HK-2 (cell line): ENCODE results near the gene PRUNE2.

Experiments
- DNase-seq: peaks from one replicate; pipeline ENCODE4 v3.0.0-alpha.2; 2018; ENCODE audit not compliant: unreplicated experiment

Gene PRUNE2

DNA sequence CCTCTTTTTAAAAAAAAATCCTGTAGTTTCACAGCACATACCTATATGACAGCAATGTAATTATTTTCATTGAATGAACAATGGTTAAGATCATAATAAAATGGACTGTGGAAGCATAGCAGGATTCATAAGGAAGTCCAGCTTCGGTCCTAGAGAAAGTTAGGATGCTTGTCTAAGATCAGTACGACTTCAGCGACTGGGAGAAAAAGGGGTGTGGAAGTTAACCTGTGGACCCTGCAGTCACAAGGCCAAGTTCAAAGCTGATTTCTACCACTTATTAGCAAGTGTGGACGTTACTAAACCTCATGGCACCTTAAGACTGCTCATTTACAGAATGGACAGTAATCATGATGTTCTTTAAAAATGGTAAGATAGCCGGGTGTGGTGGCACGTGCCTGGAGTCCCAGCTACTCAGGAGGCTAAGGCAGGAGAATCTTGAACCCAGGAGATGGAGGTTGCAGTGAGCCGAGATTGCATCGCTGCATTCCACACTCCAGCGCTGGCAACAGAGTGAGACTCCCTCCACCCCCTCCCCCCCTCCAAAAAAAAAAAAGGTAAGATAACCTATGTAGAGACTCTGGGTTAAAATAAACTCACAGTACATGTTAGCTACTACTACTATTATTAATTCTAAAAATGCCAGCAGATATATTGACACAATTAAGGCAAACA is 213.3 kb downstream of the PRUNE2 start:
- no peak for DNase-seq

DNA sequence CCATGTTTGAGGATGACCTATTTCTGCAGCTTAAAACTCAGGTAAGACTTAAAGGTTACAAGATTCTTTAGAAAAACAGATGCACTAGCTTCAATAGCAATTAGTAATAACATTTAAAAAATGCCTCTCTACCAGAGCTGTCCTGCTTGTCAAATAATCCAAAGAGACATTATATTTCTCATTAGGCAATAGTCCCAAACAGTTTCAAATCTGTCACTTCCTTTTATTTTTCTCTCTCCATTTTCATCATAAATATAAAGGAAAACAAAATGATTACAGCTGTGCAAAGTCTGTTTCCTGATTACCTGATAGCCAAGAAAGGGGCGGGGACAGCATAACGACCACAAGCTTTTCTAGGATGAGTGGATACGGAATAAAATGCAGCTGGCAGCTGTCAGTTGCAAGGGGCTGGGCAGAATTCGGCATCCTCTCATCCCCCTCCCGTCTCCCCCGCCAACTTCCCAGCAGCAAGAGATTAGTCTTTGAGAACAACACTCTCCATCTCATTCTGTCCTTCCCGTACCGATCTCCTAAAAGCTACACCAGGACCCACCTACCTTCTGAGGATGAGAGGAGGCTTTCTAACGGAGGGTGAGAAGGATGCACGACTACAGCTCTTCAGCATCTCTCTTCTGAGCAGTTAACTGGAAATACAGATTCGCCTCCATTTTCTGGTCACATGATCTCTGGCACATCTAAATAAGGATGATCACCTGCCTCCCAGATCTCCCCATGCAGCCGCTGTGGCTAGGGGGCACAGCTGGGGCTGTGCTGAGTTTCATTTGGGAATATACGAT is 214.2 kb downstream of the PRUNE2 start:
- no peak for DNase-seq

DNA sequence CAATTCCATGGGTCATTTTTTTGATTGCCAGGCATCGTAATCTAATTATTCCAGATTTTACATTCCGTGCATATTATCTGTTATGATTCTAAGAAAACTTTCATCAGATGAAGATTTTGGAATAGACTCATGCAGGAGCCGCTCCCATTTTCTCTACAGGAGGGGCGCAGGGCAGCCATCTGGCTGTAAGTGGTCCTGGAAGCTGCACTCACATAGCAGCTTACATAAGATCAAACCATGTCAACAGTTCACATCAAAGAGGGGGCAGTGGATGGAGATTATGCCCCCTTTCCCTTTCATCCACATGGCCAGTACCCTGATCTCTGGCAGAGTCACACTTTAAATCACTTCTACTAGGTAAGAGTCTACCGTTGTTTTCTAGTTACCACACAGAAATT is 214.9 kb downstream of the PRUNE2 start:
- no peak for DNase-seq

DNA sequence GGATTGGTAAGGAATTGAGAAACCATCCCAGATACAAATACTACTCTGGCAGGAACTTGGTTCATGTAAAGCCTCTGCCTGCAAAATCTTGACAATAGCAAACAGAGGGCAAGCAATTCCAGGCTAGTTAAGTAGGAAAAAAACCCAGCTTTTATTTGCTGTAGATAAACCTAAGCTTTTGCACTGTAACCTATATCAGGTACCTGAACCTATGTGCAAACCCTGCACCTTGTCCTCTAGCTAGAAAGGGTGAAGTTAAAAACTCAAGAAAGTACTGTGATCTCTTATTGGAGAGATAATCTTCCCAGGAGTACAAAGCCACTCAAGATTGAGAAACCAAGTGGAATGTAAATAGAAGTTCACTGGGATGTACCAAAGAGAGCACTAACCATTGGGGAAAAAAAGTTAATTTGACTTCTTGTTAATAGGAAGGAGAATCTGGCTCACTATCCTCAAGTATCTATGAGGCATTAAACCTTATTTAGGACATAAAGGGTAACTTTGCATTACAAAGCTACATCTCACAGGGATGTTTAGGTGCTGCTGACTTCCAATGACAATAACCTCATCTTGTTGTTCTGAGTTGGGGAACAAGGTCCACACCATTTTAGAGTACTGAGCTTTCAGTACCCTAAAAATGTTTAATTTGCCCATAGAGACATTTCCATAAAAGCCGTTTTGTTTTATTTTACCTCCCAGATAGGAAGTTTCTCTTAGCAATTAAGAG is 215.5 kb downstream of the PRUNE2 start:
- DNase-seq, result no peak

DNA sequence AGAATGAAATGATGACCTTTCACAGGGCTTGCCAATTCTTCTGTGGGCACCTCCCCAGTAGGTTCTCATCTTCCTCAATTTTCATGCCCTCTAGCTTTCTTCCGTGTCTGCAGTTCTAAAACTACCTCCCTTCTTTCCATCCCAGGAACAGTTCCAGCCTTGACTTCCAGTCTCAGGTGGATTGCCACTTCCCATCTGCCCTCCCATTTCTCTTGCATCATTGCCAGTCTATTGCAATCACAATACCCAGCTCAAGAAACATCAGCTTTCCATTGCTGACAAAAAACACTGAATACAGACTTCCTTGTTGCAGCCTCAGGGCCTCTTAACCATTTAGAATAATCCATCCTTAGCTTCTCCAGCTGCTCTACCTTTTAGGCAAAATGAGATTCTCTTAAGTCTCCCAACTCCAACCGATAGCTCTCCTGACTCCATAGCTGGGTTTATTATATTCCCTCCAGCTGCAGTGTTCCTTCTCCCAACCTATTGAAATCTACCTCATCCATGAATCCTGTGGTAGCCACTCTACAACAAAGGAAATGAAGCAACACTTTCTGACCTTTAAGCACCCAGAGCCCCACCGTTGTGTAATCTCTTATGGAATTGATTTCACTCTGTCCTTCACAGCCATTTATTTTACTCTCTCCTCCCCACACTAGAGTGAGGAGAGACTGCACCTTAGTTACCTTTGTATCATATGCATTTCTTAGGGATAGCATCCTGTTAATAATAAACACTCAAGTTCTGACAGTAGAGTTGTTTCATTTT is 217.3 kb downstream of the PRUNE2 start:
- DNase-seq, result no peak

DNA sequence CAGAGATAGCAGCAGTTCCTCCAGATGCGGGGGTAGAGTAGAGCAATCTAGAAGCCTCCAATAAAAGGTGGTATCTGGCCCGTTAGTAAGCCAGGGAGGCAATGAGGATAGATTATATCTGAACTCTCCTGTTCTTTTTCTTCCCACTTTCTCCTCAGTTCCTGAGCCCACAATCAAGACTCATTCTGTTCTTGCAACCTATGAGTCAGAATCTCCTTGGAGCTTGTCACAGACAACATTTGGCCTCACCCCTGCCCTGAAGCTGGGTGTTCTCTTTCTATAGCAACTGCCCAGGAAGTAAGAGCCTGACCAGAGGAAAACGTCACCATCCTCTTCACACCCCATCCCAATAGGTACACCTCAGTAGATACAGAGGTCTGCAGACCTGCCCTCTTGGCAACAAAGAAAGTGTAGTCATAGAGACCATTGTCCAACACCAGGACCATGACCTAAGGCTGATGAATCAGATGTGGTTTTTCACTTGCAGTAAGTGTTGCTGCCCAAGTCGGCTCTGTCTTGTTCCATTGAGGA is 218.0 kb downstream of the PRUNE2 start:
- DNase-seq, result no peak

DNA sequence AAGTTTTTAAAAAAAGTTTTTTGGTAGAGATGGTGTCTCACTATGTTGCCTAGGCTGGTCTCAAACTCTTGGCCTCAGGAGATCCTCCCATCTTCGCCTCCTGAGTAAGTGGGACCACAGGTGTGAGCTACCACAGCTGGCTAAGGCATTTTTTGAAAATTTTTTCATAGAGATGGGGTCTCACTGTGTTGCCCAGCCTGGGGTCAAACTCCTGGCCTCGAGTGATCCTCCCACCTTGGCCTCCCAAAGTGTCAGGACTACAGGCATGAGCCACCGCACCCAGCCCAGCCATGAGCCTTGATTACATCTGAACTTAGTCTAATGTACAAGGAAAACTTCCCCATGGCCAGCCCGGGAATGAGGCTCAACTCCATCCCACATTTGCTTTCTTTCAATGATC is 219.2 kb downstream of the PRUNE2 start:
- DNase-seq, result no peak

DNA sequence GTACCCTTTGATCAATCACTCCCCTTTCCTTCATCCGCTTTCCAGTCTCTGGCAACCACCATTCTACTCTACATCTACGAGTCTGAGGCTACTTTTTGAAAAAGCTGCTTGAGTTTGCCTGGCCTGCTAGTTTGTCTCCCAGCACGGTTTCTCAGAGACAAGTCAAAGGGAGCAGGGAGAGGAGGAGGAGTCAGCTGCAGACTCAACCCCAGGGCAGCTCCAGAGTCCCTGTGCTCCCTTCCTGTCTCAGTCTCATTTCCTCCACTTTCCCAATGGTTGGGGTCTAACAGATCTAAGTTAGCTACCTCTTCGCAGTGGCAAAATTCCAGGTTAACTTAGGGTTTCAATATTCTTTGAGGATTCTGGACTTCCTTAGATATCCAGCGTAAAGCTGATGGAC is 221.7 kb downstream of the PRUNE2 start:
- DNase-seq, result no peak

DNA sequence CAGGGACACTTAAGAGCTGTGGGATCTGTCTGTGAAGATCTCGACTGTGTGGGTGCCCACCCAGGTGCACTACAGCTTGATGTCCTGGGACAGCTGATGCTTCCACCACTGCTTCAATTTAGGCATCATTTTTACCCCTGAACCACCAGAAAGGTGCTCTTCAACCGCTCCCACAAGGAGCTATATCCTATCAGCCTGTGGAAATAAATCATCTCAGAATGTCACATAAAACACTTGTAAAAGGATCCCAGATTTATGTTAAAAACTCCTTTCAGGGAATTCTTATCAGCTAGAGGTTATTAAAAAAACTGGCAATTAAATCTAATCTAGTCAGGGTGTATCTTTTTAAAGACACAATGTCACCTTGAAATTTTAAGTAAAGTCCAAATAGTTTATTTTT is 224.4 kb downstream of the PRUNE2 start:
- no peak for DNase-seq

DNA sequence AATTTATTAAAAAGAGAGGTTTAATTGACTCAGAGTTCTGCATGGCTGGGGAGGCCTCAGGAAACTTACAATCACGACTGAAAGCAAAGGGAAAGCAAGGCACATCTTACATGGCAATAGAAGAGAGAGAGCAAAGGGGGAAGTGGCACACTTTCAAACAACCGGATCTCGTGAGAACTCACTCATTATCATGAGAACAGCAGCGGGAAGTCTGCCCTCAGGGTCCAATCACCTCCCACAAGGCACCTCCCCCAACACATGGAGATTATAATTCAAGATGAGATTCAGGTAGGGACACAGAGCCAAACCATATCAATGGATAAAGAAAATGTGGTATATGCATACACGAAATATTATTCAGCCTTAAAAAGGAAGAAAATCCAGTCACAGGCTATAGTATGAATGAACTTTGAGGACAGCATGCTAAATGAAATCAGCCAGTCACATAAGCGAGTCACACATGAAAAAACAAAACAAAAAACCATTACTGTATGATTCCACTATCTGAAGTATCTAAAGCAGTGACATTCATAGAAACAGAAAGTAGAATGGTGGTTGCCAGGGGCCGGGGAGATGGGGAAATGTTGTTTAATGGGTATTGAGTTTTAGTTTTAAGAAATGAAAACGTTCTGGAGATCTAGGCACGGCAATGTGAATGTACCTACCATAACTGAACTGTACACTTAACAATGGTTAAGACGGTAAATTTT is 225.0 kb downstream of the PRUNE2 start:
- DNase-seq, result no peak

DNA sequence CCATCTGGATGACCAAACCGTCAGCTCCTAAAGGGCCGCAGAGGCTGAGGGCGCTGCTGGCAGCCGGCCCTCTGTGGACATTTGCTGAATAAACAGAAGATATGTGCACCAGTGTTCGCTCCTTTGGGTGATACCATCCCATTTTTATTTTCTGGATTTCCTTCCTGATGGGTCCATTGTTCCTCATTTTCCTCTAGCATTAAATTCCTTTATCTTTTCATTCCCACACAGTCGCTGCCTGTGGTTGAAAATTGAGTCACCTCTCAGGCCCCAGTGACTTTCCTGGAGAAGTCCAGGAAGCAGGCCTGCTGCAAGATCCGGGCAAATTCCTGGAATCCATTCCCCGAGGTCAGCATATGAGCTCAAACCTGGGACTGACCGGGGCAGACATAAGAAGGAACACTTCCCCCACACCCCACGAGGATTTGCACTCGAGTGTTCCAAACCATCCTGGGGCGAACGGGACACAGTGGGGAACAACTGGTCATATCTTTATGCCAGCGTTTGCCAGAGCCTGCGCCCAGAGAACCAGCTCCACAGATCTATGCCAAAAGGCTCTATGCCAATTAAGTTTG is 228.3 kb downstream of the PRUNE2 start:
- peak; percentile 16 for DNase-seq

DNA sequence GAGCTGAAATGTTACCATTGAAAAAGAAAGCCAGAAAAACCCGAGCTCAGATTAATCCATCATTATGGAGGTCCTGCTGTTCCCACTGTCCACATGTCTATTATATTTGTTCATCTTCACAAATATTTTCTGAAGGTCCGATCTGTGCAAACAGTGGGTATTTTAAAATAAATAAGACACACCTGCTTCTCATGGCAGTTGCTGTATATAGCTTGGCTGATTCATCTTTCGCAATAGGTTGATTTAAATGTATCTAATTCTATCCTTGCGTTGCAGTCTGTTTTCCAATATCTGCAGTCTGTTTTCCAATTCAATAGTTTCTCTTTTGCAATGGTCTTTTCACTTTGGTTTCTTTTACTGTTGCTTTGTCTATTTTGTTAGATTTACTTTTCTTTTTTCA is 229.1 kb downstream of the PRUNE2 start:
- DNase-seq, result no peak

DNA sequence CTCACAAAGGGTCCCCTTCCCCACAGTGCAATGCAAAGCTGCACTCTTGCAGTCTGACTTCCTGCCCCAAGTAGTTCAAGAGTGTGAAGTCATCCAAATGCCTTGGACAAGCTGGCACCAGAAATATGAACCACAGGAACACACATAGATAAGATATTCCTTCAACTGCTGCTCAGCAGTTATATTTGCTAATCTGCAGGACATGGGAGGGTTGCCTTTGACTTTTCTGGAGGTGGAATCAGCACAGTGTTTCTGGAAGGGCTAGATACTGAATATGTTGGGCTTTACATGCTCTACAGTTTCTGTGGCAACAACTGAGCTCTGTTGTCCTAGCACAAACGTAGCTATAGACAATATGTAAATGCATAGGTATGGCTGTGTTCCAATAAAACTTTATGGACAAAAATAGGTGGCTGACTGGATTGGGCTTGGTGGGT is 238.4 kb downstream of the PRUNE2 start:
- DNase-seq, result no peak

DNA sequence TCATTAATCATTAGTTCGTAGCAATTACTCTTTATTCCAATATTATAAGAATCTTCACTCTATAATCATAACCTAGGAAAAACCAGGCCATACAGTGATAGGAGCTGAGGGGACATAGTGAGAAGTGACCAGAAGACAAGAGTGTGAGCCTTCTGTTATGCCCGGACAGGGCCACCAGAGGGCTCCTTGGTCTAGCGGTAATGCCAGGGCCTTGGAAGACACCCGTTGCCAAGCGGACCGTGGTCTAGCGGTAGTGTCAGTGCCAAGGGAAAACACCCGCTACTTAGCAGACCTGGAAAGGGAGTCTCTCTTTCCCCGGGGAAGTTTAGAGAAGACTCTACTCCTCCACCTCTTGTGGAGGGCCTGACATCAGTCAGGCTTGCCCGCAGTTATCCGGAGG is 239.9 kb downstream of the PRUNE2 start:
- peak; percentile 27 for DNase-seq

DNA sequence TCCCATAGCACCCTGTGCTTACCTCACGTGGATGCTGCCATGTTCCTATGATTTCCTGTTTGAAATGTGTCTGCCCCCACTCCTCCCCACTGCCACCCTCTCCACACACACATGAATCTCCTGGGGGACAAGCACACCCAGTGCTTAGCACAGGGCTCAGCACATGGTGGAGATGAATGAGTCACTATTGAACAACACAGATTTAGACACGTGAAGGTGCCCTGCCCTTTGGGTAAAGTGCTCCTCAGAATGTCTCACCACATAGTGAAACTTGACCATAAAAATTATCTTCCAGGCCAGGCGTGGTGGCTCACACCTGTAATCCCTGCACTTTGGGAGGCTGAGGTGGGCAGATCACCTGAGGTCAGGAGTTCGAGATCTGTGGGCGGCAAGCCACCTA is 240.5 kb downstream of the PRUNE2 start:
- DNase-seq, result no peak

DNA sequence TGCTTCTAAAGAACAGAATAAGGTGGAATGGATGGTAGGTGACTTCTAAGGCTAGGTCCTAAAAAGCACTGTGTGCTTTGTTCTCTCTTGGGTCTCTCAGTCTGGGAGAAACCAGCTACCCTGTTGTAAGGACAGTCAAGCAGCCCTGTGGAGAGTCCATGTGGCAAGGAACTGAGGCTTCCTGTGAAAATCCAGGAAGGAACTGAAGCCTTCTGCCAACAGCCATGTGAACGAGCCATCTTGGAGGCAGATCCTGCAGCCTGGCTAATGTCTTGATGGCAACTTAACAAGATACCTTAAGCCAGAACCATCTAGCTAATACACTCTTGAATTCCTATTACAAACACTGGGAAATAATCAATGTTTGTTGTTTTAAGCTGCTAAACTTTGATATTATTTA is 241.8 kb downstream of the PRUNE2 start:
- no peak for DNase-seq

DNA sequence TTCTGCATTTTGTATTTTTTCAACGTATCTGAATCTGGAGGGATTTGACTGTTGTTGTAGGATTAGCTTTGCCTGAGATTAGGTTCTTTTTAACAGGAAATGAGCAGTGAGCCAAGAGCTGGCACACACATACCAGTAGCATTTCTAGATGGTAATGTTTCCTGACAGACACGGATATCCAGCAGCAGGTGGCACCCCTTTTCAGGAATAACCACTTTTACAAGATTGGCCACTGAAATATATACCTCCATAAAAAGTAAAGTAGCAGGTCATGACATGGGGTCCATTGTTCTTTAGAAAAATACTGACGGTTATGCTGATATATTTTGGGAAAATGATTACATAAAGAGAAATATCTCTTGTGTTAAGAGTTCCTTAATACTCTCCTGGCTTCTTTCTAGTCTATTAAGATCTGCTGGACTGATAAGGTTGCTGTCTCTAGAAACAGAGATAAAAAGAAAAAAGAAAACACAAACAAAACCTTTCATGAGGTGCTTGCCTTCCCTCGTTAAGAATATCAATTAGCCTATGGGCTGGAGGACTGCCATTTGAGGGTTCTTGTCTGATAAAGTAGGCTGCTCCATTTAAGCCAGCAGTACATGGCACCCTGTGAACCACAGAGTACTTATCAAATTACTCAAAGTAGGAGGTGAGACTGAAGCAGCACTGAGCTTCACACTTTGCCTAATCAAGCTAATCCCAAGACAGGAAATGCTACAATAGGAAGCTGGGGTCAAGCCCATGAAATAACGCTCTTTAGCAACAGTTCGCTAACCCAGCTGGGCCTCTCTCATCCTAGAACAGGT is 243.2 kb downstream of the PRUNE2 start:
- DNase-seq, result no peak

DNA sequence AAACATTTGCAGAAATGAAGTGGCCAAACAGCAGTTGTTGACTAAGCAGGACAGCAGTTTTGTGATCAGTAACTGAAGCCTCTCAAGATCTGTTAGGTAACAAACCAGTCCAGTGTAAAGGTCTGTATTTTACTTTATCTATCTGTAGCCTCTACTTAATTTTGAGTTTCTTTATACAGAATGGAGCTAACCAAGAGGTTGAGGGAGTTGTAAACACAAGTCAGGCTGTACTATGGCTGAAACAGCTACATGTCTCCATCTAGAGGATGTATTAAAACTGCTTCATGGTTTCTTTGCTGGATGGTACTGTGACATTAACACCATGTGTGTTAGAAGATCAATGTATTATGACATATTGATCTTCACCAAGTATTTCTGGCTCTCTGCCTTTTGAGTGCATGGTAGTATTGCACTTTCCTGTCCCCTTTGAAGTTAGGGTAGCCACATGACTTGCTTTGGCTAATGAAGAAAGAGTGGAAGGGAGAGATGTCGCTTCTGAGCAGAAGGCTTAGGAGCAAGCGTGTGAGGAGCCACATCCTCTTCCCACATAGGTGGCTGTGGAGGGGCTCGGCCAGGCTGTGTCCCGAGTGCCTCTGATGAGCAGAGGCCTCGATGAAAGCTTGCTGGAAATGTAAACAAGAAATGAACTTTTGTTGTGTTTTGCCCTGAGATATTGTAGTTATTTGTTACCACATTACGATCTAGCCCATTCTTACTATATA is 247.2 kb downstream of the PRUNE2 start:
- DNase-seq, result no peak

DNA sequence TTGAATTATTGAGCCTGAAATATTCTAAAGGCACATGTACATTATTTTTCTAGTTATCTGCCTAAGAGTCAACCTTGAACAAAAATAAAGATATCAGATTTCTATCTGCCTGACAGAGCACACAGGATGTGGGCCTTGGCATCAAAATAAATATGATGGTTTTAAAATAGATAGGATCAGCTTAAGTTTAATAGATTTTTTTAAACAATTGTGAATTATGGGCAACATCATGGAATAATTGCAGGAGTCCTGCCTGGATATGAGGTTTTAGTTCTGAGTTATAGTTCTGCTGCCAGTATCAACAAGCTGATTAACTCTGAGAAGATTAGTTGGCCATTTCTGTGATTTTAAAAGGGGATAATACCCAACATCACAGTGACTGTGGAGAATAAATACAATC is 248.6 kb downstream of the PRUNE2 start:
- no peak for DNase-seq
